ENCODE data around the gene C3orf20. TPM values are rescaled to one million over a fixed set of nuclear protein-coding genes. Genes with fewer than 3 reads are reported as not detected.

Gene C3orf20
- total and polyA plus RNA-seq, 9 of the 15 experiments (the other 6 are each of a cell fraction or from before 2014, with no cell fraction given): 0.04 TPM; not detected in 8

- TF ChIP-seq PATZ1 (CRISPR knock-in tag; IDR thresholded peaks at IDR 0.05; ENCODE audit: borderline replicate concordance): no peak
- no peak for TF ChIP-seq SRSF3 (IDR thresholded peaks at IDR 0.05; ENCODE audit: insufficient read depth, low read length)
- no peak for TF ChIP-seq HNRNPUL1 (IDR thresholded peaks at IDR 0.05; ENCODE audit: low read length)
- no peak for TF ChIP-seq U2AF1 (optimal IDR thresholded peaks at IDR 0.05; ENCODE audit: low read depth, low read length)
- no peak for TF ChIP-seq CBX3 (IDR thresholded peaks at IDR 0.05; ENCODE audit: borderline replicate concordance in 1 of 2, low read length in 2 of 2)
- TF ChIP-seq U2AF2 (optimal IDR thresholded peaks at IDR 0.05; ENCODE audit: low read depth, low read length): no peak
- no peak for TF ChIP-seq LARP7 (IDR thresholded peaks at IDR 0.05)
- no peak for TF ChIP-seq TCF7 (IDR thresholded peaks at IDR 0.05; ENCODE audit: borderline replicate concordance)
- no peak for TF ChIP-seq RBM22 (IDR thresholded peaks at IDR 0.05; ENCODE audit: low read depth, low read length, poor library complexity, severe bottlenecking)
- peak; percentile 70 for TF ChIP-seq ATF3 (IDR thresholded peaks at IDR 0.05)
- TF ChIP-seq ATF3 (CRISPR knock-in tag; conservative IDR thresholded peaks at IDR 0.05): no peak
- peak; percentile 92 for TF ChIP-seq ATF7 (IDR thresholded peaks at IDR 0.05)
- no peak for TF ChIP-seq NFATC3 (IDR thresholded peaks at IDR 0.05)
- peak; percentile 64 for TF ChIP-seq JUND (IDR thresholded peaks at IDR 0.05; ENCODE audit: borderline replicate concordance, low read depth, low read length)
- peak; percentile 59; the same call in 1 of the 3 replicates for TF ChIP-seq JUND (tag; IDR thresholded peaks at IDR 0.05; ENCODE audit: borderline replicate concordance, low read depth, low read length)
- TF ChIP-seq CEBPB (tag; IDR thresholded peaks at IDR 0.05): no peak
These were observed 114.8 kb downstream of the C3orf20 start (continued) for GRCh38 chr3:14789640-14790285.
